HG03558 (cell line): ENCODE results near the gene UNC79.

ENCODE experiments used
- ATAC-seq: cut with Tn5 transposase; IDR thresholded peaks from one replicate; pipeline ENCODE4 v1.9.1; 2021; ENCODE audit warnings: moderate number of reproducible peaks; ENCODE audit not compliant: unreplicated experiment; ENCODE audit errors: extremely low read depth

Gene UNC79

GRCh38 chr14:93742761-93743160 is 312.0 kb downstream of the UNC79 start:
- no peak for ATAC-seq

GRCh38 chr14:93743270-93744060 is 312.7 kb downstream of the UNC79 start:
- ATAC-seq = no peak

GRCh38 chr14:93744176-93744575 is 313.4 kb downstream of the UNC79 start:
- no peak for ATAC-seq

GRCh38 chr14:93744876-93745275 is 314.1 kb downstream of the UNC79 start:
- no peak for ATAC-seq

GRCh38 chr14:93745603-93746273 is 315.0 kb downstream of the UNC79 start:
- ATAC-seq = no peak

- ATAC-seq = no peak
Measured at GRCh38 chr14:93747102-93747501, 316.4 kb downstream of the UNC79 start.

- ATAC-seq = no peak
Measured at GRCh38 chr14:93747560-93747959, 316.8 kb downstream of the UNC79 start.

- ATAC-seq = no peak
Measured at GRCh38 chr14:93748208-93749075, 317.7 kb downstream of the UNC79 start.

GRCh38 chr14:93749076-93749420 is 318.3 kb downstream of the UNC79 start:
- ATAC-seq = no peak

GRCh38 chr14:93751946-93752655 is 321.4 kb downstream of the UNC79 start:
- no peak for ATAC-seq

- ATAC-seq = no peak
Measured at GRCh38 chr14:93752980-93753561, 322.3 kb downstream of the UNC79 start.

- ATAC-seq = no peak
Measured at GRCh38 chr14:93753647-93754046, 322.9 kb downstream of the UNC79 start.

GRCh38 chr14:93757206-93757605 is 326.5 kb downstream of the UNC79 start:
- no peak for ATAC-seq
